Measurements from ENCODE around the gene TMEM8B. TPM values are rescaled to one million over a fixed set of nuclear protein-coding genes. Genes with fewer than 3 reads are reported as not detected.
A peak's percentile ranks its signal among the peaks of the same experiment; 100 is the strongest.

TMEM8B gene
- total RNA-seq, 2 experiments from 2014 or later = 6.2 to 6.6 TPM

DNA sequence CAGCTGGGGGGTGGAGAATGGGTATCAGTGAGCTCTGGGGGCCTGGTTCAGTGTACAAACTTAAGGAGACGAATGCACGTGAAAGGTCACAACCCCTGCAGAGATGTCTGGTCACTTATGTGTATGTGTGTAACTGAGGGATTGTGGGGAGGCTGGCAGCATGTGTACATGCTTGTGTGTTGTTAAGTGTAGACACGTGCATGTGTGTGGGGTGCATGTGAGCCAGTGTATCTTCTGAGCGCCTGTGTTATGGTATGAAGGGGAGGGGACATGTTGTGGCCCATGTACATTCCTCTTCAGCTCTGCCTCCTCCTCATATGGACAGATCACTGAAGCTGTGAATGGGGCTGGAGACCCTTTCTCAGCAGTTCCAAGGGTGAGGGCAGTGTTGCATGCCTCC is 2.0 kb downstream of the TMEM8B start:
- Mint-ChIP-seq H3K27me3 (ENCODE audit: low read depth) (peaks cover 2% of the 10 kb centered on the region), H3K27ac (no peak overlapping the region), H3K9me3 (no peaks in the 10 kb centered on the region), H3K36me3 (ENCODE audit: low read depth) (no peaks in the 10 kb centered on the region), H3K4me3 (no peak overlapping the region), H3K4me1 (ENCODE audit: low read depth) (peaks cover 23% of the 10 kb centered on the region)
- no peak for DNase-seq
- CTCF ChIA-PET = interaction anchor here (1.0 to 1.1 kb wide), 2 partner anchors 14 to 32 kb away, joined by 4 read pairs; no protein-coding TSS in a partner anchor
- intact Hi-C loops (cut with micrococcal nuclease) = no loop called here

DNA sequence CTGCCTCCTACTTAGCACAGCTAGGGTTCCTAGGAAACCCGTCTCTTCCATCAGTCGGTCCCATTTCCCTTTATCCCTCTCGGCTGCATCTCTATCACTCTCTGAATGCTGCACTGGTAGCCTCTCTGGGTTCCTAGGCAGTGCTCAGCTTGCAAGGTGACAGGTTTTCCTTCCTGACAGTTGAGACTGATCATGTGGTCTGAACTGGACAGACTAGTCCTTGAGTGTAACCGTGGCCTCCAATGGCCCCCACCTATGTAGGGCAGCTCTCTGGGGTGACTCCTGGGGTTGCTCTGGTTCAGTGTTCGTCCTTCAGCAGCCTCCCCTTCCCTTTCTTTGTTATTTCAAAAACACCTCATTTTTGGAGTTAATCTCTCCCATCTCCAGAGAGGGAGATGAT is 3.8 kb downstream of the TMEM8B start:
- no peak overlapping the region for H3K4me3 Mint-ChIP-seq
- no peak overlapping the region for H3K27ac Mint-ChIP-seq
- CTCF ChIA-PET = interaction anchor here (0.6 kb wide), 1 partner anchor 42 kb away, joined by 3 read pairs; no protein-coding TSS in a partner anchor
- H3K27me3 Mint-ChIP-seq (ENCODE audit: low read depth) = peaks cover 2% of the 10 kb centered on the region
- H3K9me3 Mint-ChIP-seq = no peaks in the 10 kb centered on the region
- DNase-seq = no peak
- H3K4me1 Mint-ChIP-seq (ENCODE audit: low read depth) = peaks cover 21% of the 10 kb centered on the region
- H3K36me3 Mint-ChIP-seq (ENCODE audit: low read depth) = no peaks in the 10 kb centered on the region
- intact Hi-C loops (cut with micrococcal nuclease) = no loop called here

DNA sequence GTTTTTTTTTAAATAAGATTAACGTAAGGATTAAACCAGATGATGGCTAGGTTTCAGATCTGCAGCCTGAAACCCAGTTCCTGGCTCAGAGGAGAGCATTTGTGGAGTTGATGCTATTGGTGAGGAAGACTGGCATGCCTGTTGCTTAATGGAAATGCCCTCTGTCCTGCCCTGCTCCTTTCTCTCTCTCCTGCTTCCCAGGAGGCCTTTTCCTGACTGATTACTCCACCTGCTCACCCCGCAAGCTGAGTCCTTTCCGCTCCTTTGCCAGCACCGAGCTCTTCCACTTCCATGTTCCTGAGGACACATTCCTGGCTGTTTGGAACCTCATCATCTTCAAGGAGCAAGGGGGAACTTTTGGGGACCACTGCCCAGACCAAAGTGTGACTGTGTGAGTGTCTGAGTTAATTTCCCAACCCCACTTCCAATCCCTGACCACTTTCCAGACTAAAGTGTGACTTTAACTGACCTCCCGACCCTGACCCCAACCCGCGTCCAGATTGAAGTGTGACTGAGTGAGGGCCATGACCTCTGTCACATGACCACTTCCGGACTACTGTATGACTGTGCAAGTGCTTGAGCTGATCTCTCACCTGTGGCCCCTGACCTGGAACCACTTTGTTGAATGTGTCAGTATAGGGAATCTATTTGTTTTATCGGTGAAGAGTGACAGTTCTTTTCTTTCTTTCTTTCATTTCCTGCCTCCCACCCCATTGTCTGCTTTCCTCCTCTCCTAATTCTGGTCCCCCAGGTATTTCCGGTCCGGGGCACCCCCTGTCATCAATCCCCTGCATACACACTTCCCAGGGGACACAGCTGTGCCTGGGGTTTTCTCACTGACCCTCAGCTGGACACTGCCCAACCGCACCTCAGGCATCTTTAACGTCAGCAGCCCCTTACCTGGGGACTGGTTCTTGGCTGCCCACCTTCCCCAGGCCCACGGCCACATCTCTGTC is 5.5 kb downstream of the TMEM8B start:
- DNase-seq = no peak
- H3K27ac Mint-ChIP-seq = no peak overlapping the region
- H3K36me3 Mint-ChIP-seq (ENCODE audit: low read depth) = no peaks in the 10 kb centered on the region
- H3K4me1 Mint-ChIP-seq (ENCODE audit: low read depth) = peaks cover 11% of the 10 kb centered on the region
- no peaks in the 10 kb centered on the region for H3K27me3 Mint-ChIP-seq (ENCODE audit: low read depth)
- no peaks in the 10 kb centered on the region for H3K9me3 Mint-ChIP-seq
- intact Hi-C loops (cut with micrococcal nuclease) = no loop called here
- CTCF ChIA-PET = interaction anchor here (0.7 to 3.1 kb wide), 7 partner anchors 8 to 45 kb away, joined by 3 to 11 read pairs (median 4); no protein-coding TSS in a partner anchor
- no peak overlapping the region for H3K4me3 Mint-ChIP-seq

DNA sequence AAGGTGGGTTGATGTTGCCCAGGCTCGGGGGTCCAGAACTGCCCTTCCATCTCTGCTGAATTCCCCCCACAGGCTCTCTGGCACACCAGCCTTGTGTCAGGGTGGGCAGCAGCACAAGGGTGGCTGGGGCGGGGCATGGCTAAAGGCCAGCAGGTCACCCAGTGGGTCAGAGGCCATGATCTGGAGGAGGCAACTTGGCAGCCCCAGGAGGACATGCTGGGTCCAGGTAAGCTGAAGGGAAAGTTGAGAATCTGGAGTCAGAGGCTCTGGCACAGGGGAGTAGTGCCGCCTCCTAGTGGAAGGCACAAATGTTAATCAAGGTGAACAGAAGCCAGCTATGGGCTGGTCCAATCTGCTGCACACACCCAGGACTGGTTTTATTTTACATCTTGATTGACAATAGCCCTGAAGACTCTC is 6.2 kb downstream of the TMEM8B start:
- Mint-ChIP-seq H3K4me3 (no peak overlapping the region), H3K9me3 (no peaks in the 10 kb centered on the region)

DNA sequence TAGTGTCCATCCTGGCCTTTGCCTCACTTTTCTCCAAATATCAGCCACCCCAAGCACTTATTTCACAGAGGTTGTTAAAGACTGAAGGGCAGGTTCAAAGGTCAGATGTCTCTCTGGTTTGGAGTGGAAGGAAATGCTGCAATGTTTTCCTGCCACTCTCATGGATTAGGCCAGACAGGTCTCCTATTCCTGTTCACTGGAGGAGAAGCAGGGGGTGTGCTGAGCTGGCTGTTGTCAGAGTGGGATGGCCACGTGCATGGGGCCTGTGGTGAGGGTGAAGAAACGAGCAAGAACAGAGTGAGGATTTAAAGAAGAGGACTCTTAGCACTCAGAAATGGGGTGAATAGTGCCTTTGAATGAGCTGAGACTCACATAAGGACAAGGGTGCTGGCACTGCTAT is 6.7 kb downstream of the TMEM8B start:
- Mint-ChIP-seq H3K4me3 (no peak overlapping the region), H3K27ac (no peak overlapping the region), H3K4me1 (ENCODE audit: low read depth) (peaks cover 3% of the 10 kb centered on the region), H3K27me3 (ENCODE audit: low read depth) (no peaks in the 10 kb centered on the region), H3K36me3 (ENCODE audit: low read depth) (no peaks in the 10 kb centered on the region), H3K9me3 (no peaks in the 10 kb centered on the region)
- CTCF ChIA-PET = interaction anchor here (0.7 to 3.1 kb wide), 6 partner anchors 10 to 79 kb away, joined by 3 to 11 read pairs (median 4); no protein-coding TSS in a partner anchor
- intact Hi-C loops (cut with micrococcal nuclease) = no loop called here
- no peak for DNase-seq

More for the DNA sequence above, 6.2 kb downstream of the TMEM8B start:
- CTCF ChIA-PET = interaction anchor here (0.7 to 3.1 kb wide), 5 partner anchors 9 to 78 kb away, joined by 3 to 11 read pairs (median 4); no protein-coding TSS in a partner anchor
- Mint-ChIP-seq H3K27me3 (ENCODE audit: low read depth) (no peaks in the 10 kb centered on the region), H3K36me3 (ENCODE audit: low read depth) (no peaks in the 10 kb centered on the region), H3K4me1 (ENCODE audit: low read depth) (peaks cover 5% of the 10 kb centered on the region), H3K27ac (no peak overlapping the region)
- DNase-seq = peak; percentile 41
- intact Hi-C loops (cut with micrococcal nuclease) = no loop called here

DNA sequence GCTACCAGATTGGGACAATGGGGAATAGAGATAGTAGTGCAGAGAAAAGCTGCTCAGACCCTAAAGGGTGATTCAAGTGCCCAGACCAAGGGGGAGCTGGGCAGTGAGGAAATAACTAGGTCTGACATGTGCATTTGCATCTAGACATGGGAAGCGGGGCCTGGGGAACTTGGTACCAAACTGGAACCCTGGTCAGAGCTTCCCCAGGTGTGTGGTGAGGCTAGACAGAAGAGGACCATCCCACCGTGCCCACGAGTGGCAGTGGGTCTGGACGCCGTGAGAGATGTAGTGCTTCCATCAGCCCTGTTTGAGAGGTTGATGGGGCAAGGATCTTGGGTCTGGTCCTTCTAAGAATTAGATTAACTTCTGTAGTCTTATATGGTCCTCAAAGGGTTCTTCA is 7.6 kb downstream of the TMEM8B start:
- Mint-ChIP-seq H3K36me3 (ENCODE audit: low read depth) (no peaks in the 10 kb centered on the region), H3K4me3 (no peak overlapping the region), H3K9me3 (no peaks in the 10 kb centered on the region), H3K27me3 (ENCODE audit: low read depth) (no peaks in the 10 kb centered on the region), H3K4me1 (ENCODE audit: low read depth) (no peaks in the 10 kb centered on the region), H3K27ac (no peak overlapping the region)
- CTCF ChIA-PET = interaction anchor here (1.0 to 3.1 kb wide), 5 partner anchors 11 to 102 kb away, joined by 3 to 11 read pairs (median 4); no protein-coding TSS in a partner anchor
- DNase-seq = no peak
- intact Hi-C loops (cut with micrococcal nuclease) = no loop called here

DNA sequence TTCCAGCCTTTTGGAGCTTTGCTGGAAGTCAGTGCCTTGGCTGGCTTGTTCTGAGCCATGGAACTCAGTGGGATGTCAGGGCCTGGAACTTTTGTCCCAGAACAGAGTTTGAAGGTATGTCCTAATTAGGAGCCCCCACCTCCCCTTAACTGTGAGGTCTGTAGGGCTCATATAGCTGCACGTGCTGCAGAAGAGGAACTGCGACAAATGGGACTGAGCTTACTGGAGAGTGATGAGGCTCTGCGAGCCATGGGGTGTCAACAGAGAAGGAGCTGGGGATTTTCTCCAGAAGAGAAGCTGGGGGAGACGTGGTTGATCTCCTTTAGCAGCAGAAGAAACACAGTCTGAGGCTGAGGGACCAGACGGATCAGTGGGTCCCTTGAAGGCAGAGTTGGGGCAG is 10.9 kb downstream of the TMEM8B start:
- intact Hi-C loops (cut with micrococcal nuclease) = no loop called here
- DNase-seq = no peak
- Mint-ChIP-seq H3K4me3 (no peak overlapping the region), H3K36me3 (ENCODE audit: low read depth) (no peaks in the 10 kb centered on the region), H3K27ac (no peak overlapping the region), H3K9me3 (no peaks in the 10 kb centered on the region), H3K27me3 (ENCODE audit: low read depth) (no peaks in the 10 kb centered on the region), H3K4me1 (ENCODE audit: low read depth) (peaks cover 7% of the 10 kb centered on the region)
- CTCF ChIA-PET = interaction anchor here (0.6 to 1.5 kb wide), 3 partner anchors 14 to 291 kb away, joined by 3 to 5 read pairs (median 3); no protein-coding TSS in a partner anchor

DNA sequence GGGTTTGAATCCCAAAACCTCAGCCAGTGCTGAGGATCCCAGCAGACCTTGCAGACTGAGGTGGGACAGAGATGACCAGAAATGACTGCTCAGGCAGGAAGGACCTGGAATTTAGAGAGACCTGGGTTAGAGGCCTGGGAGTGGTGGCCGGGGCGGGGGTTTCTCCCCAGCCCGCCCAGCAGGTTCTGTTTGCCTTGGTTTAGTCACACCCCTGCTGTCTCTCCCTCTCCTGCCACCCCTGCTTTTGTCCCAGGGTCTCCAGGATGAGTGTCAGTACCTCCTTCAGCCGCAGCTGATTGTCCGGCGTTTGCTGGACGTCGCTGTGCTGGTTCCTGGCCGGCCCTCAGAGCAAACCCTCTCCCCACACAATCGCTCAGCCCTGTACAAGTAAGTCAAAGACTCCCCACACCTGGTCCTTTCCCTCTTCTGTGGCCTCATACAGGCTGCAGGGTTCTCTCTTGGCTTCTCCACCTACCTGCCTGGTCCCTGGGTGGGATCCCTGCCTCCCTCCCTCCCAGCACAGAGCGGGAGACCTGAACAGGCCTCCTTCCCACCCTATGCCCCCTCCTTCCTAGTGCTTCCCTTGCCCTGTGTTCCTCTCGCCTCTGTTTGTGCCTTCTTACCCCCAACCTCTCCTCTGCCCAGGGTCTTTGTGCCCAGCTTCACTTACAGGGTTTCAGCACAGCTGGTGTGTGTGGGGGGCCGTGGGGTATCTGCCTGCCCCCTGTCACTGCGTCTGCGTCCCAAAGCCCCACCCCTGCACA is 12.0 kb downstream of the TMEM8B start:
- DNase-seq = no peak

DNA sequence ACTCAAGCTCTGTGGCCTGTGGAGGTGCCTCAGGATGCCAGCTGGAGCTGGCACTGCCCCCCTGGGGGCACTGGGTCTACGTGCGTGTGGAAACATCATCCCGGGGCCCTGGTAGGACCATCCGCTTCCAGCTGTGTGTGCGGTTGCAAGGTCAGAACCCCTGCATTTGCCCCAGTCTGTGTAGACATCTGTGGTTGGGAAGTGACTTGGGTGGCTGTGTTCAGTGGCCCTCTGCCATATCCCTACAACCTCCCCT is 12.5 kb downstream of the TMEM8B start:
- intact Hi-C loops (cut with micrococcal nuclease) = no loop called here
- DNase-seq = no peak

More for the DNA sequence above, 12.0 kb downstream of the TMEM8B start:
- H3K4me3 Mint-ChIP-seq = no peak overlapping the region
- CTCF ChIA-PET = interaction anchor here (0.6 to 1.5 kb wide), 3 partner anchors 15 to 724 kb away, joined by 3 to 5 read pairs (median 5); no protein-coding TSS in a partner anchor
- no peak overlapping the region for H3K27ac Mint-ChIP-seq
- peaks cover 18% of the 10 kb centered on the region for H3K4me1 Mint-ChIP-seq (ENCODE audit: low read depth)
- no peaks in the 10 kb centered on the region for H3K36me3 Mint-ChIP-seq (ENCODE audit: low read depth)
- no peaks in the 10 kb centered on the region for H3K9me3 Mint-ChIP-seq
- no peaks in the 10 kb centered on the region for H3K27me3 Mint-ChIP-seq (ENCODE audit: low read depth)
- intact Hi-C loops (cut with micrococcal nuclease) = no loop called here

DNA sequence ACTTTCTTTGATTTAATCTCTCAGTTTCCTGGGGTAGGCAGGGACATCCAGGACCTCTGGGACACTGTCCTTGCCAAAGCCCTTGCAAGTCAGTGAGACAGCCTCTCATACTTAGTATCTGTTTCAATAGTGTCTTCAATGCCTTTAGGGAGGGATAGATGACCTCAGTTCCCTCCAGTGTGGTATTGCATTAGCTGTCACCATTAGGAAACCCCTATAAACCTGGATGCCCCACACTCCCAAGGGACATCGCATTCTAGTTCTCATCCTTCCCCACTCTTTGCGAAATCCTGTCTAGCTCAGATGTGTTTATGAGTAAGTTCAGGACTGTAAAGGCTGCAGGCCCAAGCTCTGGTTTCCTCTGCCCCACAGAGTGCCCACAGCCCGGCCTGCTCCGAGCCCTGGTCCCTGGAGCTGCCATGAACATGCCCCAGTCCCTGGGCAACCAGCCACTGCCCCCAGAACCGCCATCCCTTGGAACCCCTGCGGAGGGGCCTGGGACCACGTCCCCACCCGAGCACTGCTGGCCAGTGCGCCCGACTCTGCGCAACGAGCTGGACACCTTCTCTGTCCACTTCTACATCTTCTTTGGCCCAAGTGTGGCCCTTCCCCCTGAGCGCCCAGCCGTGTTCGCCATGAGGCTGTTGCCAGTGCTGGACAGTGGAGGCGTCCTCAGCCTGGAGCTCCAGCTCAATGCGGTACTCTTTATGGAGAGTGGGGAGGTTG is 13.2 kb downstream of the TMEM8B start:
- no peaks in the 10 kb centered on the region for H3K27me3 Mint-ChIP-seq (ENCODE audit: low read depth)
- H3K27ac Mint-ChIP-seq = no peak overlapping the region
- peaks cover 23% of the 10 kb centered on the region for H3K4me1 Mint-ChIP-seq (ENCODE audit: low read depth)
- no peaks in the 10 kb centered on the region for H3K9me3 Mint-ChIP-seq
- no peak for DNase-seq
- no peak overlapping the region for H3K4me3 Mint-ChIP-seq
- H3K36me3 Mint-ChIP-seq (ENCODE audit: low read depth) = no peaks in the 10 kb centered on the region
- intact Hi-C loops (cut with micrococcal nuclease) = no loop called here
- CTCF ChIA-PET = interaction anchor here (0.8 to 1.0 kb wide), 2 partner anchors 8 to 16 kb away, joined by 3 to 5 read pairs; no protein-coding TSS in a partner anchor

More for the DNA sequence above, 12.5 kb downstream of the TMEM8B start:
- no peaks in the 10 kb centered on the region for H3K9me3 Mint-ChIP-seq
- peaks cover 19% of the 10 kb centered on the region for H3K4me1 Mint-ChIP-seq (ENCODE audit: low read depth)
- H3K36me3 Mint-ChIP-seq (ENCODE audit: low read depth) = no peaks in the 10 kb centered on the region
- H3K27me3 Mint-ChIP-seq (ENCODE audit: low read depth) = no peaks in the 10 kb centered on the region
- CTCF ChIA-PET = interaction anchor here (1.0 kb wide), 1 partner anchor 15 kb away, joined by 5 read pairs; no protein-coding TSS in a partner anchor
- H3K4me3 Mint-ChIP-seq = no peak overlapping the region
- no peak overlapping the region for H3K27ac Mint-ChIP-seq

DNA sequence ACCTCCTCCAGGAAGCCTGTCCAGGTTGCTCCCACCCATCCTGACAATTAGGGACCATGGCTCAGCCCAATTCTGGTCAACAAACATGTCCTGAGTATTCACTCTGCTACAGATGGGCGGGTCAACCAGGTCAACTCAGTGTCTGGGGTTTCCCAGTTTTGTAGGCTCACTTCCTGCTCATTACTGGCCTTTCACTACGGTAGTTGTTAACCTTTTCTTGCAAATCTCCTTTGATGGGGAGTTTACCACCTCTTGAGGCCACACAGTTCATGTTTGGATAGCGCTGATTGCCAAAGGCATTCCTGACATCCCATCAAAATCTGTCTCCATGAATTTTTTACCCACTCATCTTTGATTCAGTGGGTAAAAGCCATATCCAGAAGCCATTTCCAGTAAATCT is 13.8 kb downstream of the TMEM8B start:
- Mint-ChIP-seq H3K4me3 (no peak overlapping the region), H3K9me3 (no peaks in the 10 kb centered on the region), H3K27me3 (ENCODE audit: low read depth) (no peaks in the 10 kb centered on the region), H3K4me1 (ENCODE audit: low read depth) (peaks cover 23% of the 10 kb centered on the region), H3K27ac (no peak overlapping the region), H3K36me3 (ENCODE audit: low read depth) (no peaks in the 10 kb centered on the region)
- no peak for DNase-seq
- CTCF ChIA-PET = interaction anchor here (0.8 kb wide), 1 partner anchor 8 kb away, joined by 3 read pairs; no protein-coding TSS in a partner anchor
- intact Hi-C loops (cut with micrococcal nuclease) = no loop called here
